HG02678 (cell line): ENCODE data around the gene GALT.

Source experiments
- ATAC-seq: cut with Tn5 transposase; IDR thresholded peaks from one replicate; pipeline ENCODE4 v1.9.1; 2021; ENCODE audit warnings: mild to moderate bottlenecking, moderate library complexity; ENCODE audit not compliant: unreplicated experiment

The GALT gene

DNA sequence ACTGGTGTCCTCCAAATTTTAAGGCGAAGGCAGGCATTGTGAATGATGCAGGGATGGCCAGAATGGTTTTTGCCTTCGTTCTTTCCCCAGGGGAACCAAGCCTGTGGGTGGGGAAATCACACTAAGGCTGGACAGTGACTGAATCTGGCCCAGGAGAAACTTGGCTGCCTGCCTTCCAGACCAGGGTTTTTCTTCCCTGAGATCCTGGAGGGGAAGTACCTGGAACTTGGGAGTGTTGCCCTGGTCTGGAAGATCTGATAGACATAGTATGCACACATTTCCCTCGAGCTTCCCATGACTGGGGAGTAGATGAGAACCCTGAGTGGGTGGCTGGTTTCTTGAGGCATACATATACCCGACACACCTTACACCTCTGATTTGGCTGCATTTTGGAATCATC lies 4.8 kb downstream of the GALT start:
- no peak for ATAC-seq

DNA sequence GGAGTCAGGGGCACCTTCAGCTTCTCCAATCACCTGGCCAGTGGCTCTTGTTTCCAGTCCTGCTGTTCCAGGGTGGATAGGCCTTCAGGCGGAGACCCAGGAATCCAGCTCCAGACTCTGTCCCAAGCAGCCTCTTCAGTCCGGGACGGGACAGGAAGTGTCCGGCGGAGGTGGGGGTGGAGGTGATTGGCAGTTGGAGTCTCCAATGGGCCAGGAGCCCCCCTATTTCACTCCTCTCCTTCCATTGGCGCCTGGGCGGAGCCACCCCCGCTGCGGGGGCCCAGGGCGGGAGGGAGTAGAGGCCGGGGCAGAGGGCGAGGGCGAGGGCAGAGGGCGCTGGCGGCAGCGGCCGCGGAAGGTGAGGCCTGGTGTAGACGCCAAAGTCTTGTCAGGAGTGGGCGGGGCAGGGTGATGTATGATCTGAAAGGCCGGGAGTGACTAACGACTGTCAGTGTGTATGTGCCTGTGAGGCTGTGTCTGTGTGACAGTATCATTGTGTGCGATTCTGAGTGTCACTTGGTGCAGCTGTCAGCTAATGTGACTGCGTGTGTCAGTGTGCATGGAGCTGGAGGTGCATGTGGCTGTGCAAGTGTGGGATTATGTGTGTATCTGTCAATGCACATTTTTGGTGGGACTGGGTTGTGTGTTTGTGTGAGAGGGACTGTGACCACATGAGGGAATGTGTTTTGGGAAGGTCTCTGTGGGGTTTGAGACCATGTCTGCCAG lies 5.6 kb downstream of the GALT start, which contains the start of gene IL11RA:
Gene IL11RA, plus strand, starts transcription at position 310 of the 726 bp plus-strand sequence. CDS start 3,033 bp downstream, outside the sequence.
- ATAC-seq = no peak

DNA sequence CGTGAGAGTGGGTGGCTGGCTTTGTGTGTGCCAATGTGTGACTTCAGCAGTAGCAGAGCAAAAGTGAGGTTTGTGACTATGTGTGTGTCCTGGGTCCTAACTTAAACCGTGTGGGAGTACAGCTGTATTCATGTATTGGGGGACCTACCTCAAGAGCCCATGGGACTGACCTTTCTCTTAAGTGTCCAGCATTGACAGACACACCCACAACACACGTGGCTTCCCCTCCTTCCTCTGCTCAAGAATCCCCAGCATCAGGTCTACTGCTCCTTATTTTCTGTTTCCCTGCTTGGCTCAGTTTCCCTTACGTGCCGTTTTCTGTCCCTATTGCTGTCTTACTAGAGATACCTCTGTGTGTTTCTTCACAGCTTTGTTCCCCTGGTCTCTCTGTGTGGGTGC lies 6.1 kb downstream of the GALT start:
- no peak for ATAC-seq

DNA sequence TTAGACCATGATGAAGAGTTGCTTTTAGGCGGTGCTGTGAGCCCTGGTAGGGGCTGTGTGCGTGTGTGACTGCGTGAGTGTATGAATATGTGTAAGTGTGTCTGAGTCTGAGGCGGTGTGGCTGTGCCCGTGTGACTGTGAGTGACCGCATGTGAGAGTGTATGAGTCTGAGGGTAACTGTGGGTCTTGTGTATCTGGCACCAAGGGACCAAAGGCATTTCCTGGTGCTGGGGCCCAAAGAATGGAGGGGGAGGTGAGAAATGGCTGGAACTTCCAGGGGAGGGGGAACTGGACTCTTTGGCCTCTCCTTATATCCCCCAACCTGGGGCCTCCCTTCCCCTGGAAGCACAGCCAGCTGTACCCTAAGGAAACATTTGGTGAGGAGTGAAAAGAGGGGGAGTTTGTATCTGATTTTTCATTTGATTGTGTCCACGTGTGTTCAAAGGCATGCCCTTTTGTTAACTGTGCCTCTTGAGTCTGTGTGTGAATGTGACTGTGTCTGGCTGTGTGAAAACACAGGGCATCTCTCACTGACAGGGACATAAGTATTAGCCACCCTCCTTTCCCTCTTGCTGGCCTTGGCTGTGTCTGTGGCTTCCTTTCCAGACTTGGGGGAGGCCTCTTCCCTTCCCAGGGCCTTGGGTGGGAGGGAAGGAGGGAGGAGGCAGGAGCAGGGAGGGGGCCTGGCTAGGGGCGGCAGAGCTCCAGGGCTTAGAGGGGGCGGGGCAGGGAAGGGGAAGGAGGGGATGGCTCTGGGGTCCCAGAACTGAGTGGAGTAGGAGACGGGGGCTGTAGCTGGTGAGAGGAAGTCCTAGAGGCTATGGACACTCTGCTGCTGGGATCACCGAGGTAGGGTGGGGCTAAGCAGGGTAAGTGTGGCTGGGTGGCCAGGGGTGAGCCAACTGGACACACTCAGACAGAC lies 6.9 kb downstream of the GALT start:
- no peak for ATAC-seq

DNA sequence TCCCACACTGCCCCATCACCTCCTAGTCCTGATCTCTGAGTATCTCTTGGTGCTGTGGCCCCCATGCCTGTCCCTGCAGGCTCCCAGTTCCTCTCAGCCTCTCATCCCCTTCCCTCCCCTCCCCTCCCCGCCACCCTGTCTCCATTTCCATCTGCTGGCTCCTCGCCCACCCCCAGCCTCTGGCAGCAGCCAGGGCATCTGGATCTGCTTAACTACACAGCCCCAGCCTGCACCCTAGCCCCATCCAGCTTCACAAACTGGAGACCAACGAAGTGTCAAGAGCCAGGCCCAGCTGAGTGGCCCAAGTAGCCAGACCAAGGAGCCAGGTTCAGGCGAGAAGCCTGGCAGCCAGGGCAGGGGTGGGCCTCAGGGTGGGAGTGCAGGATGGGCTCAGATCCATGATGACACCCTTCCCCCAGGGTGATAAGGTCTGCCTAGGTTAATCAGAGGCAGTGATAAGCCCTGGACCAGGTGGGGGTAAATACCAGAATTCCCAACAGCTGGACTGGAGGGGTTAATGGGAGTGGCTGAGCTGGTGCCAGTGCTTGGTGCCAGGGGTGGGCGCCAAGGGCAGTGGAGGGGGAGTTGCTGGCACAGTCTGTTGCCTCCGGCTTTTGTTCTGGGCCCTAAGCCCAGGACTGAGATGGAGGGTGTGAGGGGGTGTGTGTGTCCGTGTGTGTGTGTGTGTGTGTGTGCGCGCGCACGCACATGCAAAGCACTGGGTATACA lies 8.0 kb downstream of the GALT start:
- no peak for ATAC-seq

DNA sequence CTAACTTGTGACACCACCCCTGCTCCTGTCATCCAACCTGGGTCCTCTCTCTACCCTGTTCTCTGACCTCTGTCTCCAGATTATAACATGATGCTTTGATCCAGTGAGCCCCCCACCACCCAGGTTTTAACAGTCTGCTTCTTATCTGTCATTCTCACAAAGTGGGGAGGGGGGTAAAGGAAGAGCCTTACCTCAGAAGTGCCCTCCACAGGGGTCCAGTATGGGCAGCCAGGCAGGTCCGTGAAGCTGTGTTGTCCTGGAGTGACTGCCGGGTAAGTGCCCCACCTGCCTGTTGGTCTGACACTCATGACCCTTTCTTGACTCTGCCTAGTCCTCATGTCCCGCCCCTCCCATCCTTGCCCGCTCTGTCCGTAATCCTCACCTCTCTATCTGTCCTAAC lies 8.9 kb downstream of the GALT start:
- no peak for ATAC-seq

DNA sequence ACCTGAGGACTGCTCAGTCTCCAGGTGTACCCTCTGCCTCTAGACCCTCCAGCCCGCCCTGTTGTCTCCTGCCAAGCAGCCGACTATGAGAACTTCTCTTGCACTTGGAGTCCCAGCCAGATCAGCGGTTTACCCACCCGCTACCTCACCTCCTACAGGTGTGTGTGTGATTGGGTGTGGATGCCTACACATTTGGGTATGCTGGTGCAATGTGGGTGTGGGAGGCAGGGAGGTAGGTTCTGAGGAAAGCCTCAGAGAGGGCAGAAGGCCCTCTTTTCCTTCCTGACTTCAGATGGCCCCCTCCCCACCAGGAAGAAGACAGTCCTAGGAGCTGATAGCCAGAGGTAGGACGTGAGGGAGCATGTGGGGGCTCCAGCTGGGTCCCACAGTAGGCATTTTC lies 10.5 kb downstream of the GALT start:
- no peak for ATAC-seq

DNA sequence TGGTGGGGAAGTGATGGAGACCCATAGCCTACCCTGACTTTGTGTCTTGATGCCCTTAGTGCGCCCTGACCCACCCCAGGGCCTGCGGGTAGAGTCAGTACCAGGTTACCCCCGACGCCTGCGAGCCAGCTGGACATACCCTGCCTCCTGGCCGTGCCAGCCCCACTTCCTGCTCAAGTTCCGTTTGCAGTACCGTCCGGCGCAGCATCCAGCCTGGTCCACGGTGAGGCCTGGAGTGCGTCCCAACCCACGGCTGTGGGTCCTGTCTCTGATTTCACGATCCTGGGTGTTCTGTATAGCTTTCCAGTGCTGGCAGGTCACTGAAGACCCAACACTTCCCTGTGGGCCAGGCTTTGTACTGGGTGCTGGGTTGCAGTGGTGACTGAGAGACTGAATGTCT lies 12.0 kb downstream of the GALT start:
- ATAC-seq = no peak

DNA sequence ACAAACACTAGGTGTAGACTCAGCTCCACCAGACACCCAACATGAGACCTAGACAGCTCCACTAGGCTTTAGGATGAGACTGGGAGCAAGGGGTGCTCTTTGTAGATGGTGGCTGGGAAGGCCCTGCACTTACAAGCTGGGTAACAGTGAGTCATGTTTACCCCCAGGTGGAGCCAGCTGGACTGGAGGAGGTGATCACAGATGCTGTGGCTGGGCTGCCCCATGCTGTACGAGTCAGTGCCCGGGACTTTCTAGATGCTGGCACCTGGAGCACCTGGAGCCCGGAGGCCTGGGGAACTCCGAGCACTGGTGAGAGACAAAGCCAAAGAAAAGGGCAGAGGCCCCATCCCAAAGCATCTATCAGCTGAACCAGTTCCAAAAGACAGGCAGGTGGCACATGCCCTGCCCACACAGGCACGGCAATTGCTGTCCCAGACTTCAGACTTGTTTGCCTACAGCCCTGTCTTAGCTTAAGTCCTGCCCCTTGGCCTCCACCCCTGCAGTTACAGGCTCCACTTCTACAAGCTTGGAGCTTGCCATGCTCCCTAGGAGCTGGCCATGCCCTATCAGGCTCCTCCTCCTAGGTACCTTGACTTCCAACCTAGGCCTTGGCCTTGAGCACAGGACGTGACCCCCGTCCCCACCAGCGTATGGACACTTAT lies 13.2 kb downstream of the GALT start:
- no peak for ATAC-seq

DNA sequence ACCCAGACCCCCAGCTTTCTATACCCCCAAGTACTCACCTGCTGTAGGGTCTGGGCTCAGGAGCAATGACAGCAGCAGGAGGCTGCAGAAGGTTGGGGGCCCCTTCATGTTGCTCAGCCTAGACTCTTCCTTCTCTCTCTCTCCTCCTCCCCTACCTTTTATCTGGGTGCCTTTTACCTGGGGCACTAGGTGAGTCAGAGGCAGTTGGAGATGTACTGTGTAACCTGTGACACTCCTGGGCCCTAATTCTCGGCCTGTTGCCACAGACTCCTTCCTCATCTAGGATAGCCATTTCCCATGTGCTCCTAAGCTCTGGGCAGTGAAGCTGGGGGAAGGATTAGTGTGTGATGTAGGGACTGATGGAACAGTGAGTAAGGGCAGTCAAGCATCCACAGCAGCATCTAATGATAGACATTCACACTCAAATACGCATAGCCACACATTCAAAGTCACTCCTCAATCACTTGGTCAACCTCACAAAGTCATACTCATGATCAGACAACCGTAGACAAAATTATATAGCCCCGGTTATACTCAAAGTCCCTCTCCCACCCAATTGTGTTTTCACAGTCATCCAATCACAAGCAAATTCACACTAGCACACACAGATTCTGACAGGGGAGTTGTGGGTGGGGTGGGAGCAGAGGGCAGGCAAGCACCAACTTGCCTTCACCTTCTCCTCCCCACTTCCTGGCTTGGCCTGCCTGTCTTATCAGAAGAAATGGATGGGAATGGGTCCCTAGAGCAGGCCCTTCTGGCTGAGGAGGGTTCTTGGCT lies 16.2 kb downstream of the GALT start, which contains the start of gene CCL27:
Gene CCL27, minus strand, starts transcription at position 132 of the 777 bp plus-strand sequence. Its CDS starts 24 bp downstream, at position 108.
- ATAC-seq = no peak

DNA sequence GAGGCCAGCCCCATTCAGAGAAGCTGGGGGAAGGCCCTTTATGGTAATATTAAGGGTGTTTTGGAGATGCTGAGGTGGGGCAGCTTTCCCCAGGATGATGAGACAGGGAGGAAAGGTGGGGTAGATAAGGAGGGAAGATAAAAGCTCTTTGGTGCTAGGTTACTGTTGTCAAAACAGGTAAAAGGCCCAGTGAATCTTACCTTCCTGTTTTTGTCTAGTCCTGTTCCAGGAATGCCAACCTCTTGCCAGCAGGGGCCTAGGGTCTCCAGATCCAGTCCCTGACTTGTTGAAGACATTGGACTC lies 16.8 kb downstream of the GALT start:
- ATAC-seq = no peak

DNA sequence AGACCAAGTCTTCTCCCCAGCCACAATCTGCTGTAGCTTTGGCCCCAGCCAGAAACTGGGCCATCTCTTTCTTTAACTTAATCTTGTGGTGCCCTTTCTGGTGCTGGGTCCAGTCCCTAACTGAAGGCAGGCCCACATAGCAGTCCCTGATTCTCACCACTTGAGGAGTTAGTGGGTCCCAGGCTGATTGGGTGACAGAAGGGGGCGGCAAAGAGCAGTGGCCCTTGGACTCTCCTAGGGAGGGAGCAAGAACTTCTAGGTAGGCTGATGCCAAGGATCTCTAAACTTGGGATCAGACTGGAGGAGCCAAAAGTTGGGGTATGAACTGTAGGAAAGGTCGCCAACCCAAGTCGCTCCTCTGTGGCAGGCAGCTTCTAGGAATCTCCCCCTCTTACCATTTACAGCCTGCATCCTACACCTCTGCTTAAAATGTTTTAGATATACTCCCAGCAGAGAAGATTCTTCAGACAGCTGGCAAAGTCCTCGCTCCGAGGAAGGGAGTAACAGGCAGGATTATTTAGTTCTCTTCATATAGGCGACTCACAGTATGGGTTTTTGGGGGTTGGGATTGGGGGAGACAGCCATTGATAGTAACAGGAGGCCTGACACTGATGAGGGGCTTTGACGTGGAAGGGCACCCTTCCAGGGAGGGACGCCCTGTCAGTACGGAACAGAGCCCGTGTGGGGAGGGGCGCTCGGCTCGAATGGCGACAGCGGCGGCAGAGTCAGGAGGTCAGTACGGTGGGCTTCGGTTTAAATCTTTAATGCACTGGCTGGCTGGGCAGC lies 18.0 kb downstream of the GALT start:
- peak; percentile 62 for ATAC-seq

DNA sequence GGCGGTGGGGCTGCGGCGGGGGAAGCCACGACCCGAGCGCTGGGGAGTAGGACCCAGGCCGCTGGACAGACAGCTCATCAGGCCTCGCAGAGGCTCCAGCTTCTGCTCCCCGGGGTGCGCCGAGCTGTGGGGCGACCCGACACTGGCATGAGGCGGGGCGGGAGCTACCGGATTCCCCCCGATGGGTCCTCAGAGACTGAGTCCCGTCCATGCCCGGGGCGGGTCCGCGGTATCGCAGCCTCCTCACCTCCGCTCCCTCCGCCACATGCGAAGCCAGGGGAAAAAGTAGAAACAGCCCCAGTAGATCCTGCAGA lies 18.5 kb downstream of the GALT start:
- ATAC-seq = peak; percentile 25

DNA sequence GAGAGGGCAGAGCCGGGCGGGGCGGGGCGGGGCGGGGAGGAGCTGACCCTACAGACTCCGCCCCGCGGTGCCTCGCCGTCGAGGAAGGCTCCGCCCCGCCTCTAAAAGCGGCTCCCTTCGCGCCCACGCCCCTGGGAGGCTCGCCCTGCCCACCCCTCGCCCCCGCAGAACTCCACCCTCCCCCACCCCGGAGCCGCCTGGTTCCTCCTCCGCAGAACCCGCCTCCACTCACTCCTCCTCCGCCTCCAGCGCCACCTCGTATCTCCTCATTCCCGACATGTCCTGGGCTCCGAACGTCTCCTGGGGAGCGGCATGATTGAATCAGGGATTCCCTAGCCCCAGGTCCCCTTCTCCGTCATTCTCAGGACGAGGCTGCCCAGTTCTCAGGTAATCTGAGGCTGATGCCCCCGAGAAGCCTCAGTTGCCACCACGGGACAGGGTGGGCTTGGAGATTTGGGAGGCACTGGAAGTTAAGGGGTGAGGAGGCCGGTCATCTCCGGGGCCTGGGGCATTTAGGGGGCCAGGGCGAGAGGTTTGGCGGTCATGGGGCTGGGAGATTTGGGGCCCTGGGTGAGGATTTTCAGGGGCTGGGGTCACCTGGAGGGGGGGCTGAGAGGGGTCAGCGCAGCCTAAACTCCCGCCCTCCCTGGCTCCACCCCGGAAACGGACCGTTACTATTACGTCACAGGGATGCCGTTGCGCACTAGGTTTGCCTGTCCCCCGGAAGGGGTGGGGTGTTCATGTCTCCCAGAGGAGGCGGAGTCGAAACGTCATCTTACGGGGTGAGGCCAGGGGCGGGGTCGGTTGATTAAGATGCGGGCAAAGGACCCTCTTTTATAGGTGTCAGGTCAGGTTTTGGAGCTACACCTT lies 19.1 kb downstream of the GALT start:
- ATAC-seq = peak; percentile 65

DNA sequence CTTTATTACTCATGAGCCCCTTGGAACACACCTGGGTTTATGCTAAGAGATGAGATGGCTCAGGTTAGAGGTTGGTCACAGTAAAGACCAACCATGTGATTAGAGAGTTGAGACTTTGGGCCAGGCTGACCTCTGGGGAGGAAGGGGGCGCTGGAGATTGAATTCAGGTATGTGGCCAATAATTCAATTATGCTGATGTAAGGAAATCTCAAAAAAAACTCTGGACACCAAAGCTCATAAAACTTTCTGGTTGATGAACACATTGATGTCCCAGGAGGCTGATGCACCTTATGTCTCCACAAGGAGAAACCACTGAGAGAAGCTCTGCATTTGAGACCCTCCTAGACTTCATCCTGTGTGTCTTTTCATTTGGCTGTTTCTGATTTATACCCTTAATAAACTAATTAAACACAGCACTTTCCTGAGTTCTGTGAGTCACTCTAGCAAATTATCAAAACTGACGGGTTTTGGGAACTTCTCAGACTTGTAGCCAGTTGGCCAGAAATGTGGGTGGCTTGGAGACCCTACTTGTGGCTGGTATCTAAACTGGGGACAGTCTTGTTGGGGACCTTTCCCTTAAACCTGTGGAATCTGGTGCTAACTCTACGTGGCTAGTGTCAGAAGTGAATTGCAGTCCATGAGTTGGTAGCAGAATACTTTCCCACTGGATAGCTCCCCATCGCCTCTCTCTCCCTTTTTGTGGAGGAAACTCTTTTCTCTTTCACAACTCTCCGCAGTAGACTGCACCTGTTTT lies 23.5 kb downstream of the GALT start:
- no peak for ATAC-seq

DNA sequence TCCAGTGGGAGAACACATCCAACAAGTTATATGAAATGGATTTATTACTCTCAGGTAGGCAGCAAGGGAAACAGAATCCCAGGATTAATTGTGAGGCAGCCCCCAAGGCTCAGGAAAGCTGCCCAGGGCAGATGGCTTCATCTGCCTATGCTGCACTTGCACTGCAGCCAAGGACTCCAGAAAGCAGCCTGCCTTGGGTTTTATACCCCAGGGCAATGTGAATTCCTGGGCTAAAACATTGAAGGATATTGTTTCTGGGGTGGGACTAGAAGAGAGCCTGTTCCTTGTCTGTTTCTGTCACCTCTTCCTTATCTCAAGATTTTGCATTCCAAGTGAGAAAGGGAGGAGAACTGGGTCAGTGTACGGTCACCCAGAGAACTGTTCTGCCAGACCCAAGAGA lies 24.8 kb downstream of the GALT start:
- ATAC-seq = no peak

DNA sequence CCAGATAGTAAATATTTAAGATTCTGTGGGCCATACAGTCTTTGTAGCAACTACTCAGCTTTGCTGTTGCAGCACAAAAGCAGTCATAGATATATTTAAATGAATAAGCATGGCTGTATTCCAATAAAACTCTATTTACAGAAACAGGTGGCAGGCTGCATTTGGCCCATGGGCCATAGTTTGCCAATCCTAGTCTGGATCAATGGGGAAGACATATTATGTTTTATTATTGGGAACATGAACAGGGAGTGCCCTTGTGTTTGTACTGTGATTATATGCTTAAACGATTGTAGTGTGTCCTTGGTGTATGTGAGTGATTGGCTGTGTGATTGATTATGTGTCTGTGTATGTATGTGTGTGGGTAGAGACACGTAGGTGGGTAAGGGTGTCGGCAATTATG lies 28.0 kb downstream of the GALT start:
- ATAC-seq = no peak
